NB4 (cell line): ENCODE results near the gene IQCK.

ENCODE experiments used
- DNase-seq: peaks from one replicate; pipeline ENCODE4 v3.0.0; 2010; ENCODE audit warnings: low read depth
- H3K4me3 ChIP-seq: one replicate; pipeline ENCODE4 v1.5.1; 2011; ENCODE audit warnings: mild to moderate bottlenecking, low read depth, low read length, moderate library complexity
- CTCF ChIP-seq: IDR thresholded peaks from one replicate; pipeline ENCODE4 v1.5.1; 2012; ENCODE audit warnings: low read depth, low read length
- MAX ChIP-seq: IDR thresholded peaks from 2 replicates; pipeline ENCODE4 v1.6.1; 2011; ENCODE audit warnings: low read depth, low read length
- MYC ChIP-seq: IDR thresholded peaks from 2 replicates; pipeline ENCODE4 v1.6.1; 2011; ENCODE audit warnings: low read depth, low read length
- POLR2A ChIP-seq: IDR thresholded peaks from 2 replicates; pipeline ENCODE4 v1.6.1; 2011; ENCODE audit warnings: mild to moderate bottlenecking; ENCODE audit not compliant: insufficient read length; ENCODE audit errors: extremely low read depth

The IQCK gene

GRCh38 chr16:19700319-19700781, 17.7 kb upstream of the IQCK start:
- DNase-seq = no peak
- TF ChIP-seq MAX = no peak
- H3K4me3 ChIP-seq = no peak overlapping the region

- no peak for DNase-seq
- H3K4me3 ChIP-seq = no peak overlapping the region
- TF ChIP-seq CTCF = no peak
These were observed 17.0 kb upstream of the IQCK start for GRCh38 chr16:19701091-19701490.

- DNase-seq = no peak
- no peak for TF ChIP-seq POLR2A
- TF ChIP-seq MYC = no peak
- TF ChIP-seq MAX = no peak
- no peak for TF ChIP-seq CTCF
- no peak overlapping the region for H3K4me3 ChIP-seq
These were observed 14.7 kb upstream of the IQCK start for GRCh38 chr16:19703172-19703889.

GRCh38 chr16:19704321-19705145, 13.5 kb upstream of the IQCK start:
- TF ChIP-seq POLR2A (no peak), MYC (no peak), CTCF (no peak), MAX (no peak)
- no peak overlapping the region for H3K4me3 ChIP-seq
- no peak for DNase-seq

GRCh38 chr16:19705146-19705501, 12.9 kb upstream of the IQCK start:
- DNase-seq = no peak
- no peak for TF ChIP-seq POLR2A
- no peak for TF ChIP-seq MAX
- no peak for TF ChIP-seq CTCF
- H3K4me3 ChIP-seq = no peak overlapping the region

GRCh38 chr16:19705843-19706242, 12.2 kb upstream of the IQCK start:
- H3K4me3 ChIP-seq = no peak overlapping the region
- no peak for DNase-seq
- no peak for TF ChIP-seq MYC
- TF ChIP-seq MAX = no peak
- TF ChIP-seq POLR2A = no peak
- TF ChIP-seq CTCF = no peak
